GM20000 (cell line): ENCODE results near the gene ASIC4.

ENCODE experiments used
- DNase-seq: peaks from one replicate; pipeline ENCODE4 v3.0.0; 2012; ENCODE audit warnings: low spot score
- CTCF ChIP-seq: IDR thresholded peaks from 2 replicates; pipeline ENCODE4 v1.5.1; 2012; ENCODE audit warnings: mild to moderate bottlenecking, control low read depth; ENCODE audit errors: extremely low read depth, missing control alignments

ASIC4 gene

GRCh38 chr2:219514196-219514761 is at the start of gene ASIC4:
TSS of gene ASIC4 (plus strand) at chr2:219514482. CDS start at chr2:219514725, 243 bp downstream.
- DNase-seq, result no peak
- no peak for TF ChIP-seq CTCF

GRCh38 chr2:219465659-219466561 is 48.4 kb upstream of the ASIC4 start:
- DNase-seq, result no peak
- TF ChIP-seq CTCF, result no peak

GRCh38 chr2:219466816-219467735 is 47.2 kb upstream of the ASIC4 start:
- DNase-seq, result no peak
- TF ChIP-seq CTCF, result no peak

- DNase-seq, result no peak
- TF ChIP-seq CTCF, result no peak
Measured at GRCh38 chr2:219467736-219468075, 46.6 kb upstream of the ASIC4 start.

- TF ChIP-seq CTCF, result no peak
Measured at GRCh38 chr2:219468410-219469185, 45.7 kb upstream of the ASIC4 start.

GRCh38 chr2:219469186-219469724 is 45.0 kb upstream of the ASIC4 start:
- TF ChIP-seq CTCF, result no peak
- no peak for DNase-seq

More at GRCh38 chr2:219468410-219469185, 45.7 kb upstream of the ASIC4 start:
- no peak for DNase-seq
